ENCODE results near the gene PRODH. TPM values are rescaled to one million over a fixed set of nuclear protein-coding genes. Genes with fewer than 3 reads are reported as not detected.

PRODH gene
- total RNA-seq (ENCODE audit: low replicate concordance), result 0.08 and 0.59 TPM in 2 replicates

DNA sequence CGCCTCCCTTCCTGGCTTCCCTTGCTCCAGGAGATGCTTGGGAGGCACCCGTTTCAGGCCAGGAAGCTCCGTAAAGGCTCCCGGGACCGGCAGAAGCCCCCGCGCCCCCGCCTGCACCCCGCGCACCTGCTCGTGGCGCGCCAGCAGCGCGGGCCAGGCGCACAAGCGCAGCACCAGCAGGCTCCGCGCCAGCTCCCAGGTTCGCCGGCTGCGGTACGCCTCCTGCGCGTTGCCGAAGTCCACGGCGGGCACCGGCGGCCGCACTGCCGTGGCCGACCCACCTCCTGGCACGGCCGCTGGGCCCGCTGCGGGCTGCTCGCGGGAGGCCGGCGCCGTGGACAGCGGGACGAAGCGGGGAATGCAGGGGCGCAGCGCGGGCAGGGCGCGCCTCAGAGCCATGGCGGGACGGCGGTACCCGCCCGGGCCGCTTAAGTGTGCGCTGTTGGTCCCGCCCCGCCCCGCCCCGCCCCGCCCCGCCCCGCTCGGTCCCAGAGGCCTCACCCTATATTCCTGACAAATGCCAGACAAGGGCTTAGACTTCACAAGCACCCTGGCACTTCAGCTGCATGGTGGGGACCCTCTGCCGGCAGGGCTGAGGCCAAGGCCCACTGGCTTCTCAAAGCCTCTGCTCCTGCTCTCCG, at the start of gene PRODH:
TSS of gene PRODH (minus strand) at position 405 of the 641 bp plus-strand sequence. CDS start at position 399, 6 bp downstream.

GRCh38 chr22:18905540-18906409, 30.3 kb downstream of the PRODH start, which contains the start of gene DGCR6:
TSS of gene DGCR6 (plus strand) at chr22:18906320. CDS start at chr22:18906375, 55 bp downstream.

Other genes with a start within 250 kb of the PRODH start
- 0.53 and 1.3 TPM in 2 replicates for gene DGCR6, start 30.0 kb downstream of the PRODH start, total RNA-seq (ENCODE audit: low replicate concordance)
- 33.1 and 81.6 TPM in 2 replicates for gene DGCR2, start 186.1 kb upstream of the PRODH start, total RNA-seq (ENCODE audit: low replicate concordance)
- gene TSSK2, start 195.0 kb upstream of the PRODH start, total RNA-seq (ENCODE audit: low replicate concordance), result under 0.01 TPM in 1 of 2 replicates, not detected in the other
- 4.6 and 7.1 TPM in 2 replicates for gene ESS2, start 208.4 kb upstream of the PRODH start, total RNA-seq (ENCODE audit: low replicate concordance)
- not detected in 2 replicates for gene GSC2, start 214.0 kb upstream of the PRODH start, total RNA-seq (ENCODE audit: low replicate concordance)
- gene SLC25A1, start 242.4 kb upstream of the PRODH start, total RNA-seq (ENCODE audit: low replicate concordance), result 58.3 and 127 TPM in 2 replicates